ENCODE results near the gene SREK1.

The SREK1 gene

DNA sequence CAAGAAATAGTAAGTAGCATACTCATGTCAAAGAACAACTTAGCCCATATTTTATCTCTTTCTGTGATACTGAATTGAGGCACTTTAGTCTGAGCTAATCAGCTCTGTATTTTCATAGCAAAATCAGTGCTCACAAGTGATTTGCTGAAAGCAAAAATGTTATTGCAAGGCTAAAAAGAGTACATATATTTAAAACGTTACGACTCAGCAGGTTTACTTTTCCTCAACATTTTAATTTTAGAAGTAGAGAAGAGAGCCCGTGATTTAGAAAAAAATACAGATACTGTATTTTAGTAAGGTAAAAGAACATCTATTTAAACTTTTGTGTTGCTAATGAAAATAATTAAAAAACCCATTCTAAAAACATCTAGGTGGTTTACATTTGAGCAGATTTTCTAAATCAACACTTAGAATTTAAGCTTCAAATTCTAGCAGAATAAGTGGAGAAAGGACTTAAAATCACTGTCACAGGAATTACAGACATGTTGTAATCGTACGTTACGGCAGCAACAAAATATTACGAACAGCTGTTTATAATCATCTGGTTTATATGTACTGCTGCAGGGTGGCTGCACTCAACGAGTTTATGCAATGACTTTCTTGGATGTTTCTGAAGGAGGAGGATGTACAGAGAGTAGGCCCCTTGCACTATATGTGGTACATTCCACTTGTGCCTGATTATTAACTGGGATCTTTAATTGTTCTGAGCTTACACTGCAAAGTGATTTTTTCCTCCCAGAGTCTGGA is 20.1 kb downstream of the SREK1 start:
- no peak for DNase-seq

DNA sequence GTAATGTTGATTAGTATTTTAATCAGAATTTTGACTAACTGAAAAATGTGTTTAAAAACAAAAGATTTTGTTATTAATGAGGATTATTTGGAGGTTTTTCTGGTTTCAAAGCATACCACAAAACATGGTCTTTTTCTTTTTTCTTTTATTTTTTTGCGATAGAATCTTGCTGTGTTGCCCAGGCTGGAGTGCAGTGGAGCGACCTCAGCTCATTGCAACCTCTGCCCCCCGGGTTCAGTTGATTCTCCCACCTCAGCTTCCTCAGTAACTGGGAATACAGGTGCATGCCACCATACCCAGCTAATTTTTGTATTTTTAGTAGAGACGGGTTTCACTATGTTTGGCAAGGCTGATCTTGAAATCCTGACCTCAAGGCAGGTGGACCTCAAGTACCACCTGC is 24.1 kb downstream of the SREK1 start:
- DNase-seq, result no peak

DNA sequence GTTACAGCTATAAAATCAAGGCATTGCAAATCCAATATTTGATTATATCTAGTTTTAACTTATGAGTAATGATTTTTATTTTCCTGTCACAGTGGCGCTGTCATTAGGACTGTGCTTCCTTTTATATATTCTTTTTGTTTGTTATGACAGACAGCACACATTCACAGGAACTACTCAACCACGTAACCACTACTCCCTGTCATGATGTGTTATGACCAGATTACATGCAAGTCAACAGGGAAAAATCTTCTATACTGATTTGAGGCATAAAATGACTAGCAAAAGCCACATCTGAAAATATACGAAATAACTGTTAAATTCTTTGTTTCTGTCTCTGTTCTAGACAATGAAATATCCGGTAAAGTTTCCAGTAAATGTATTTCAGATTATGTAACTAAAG is 25.4 kb downstream of the SREK1 start:
- no peak for DNase-seq

DNA sequence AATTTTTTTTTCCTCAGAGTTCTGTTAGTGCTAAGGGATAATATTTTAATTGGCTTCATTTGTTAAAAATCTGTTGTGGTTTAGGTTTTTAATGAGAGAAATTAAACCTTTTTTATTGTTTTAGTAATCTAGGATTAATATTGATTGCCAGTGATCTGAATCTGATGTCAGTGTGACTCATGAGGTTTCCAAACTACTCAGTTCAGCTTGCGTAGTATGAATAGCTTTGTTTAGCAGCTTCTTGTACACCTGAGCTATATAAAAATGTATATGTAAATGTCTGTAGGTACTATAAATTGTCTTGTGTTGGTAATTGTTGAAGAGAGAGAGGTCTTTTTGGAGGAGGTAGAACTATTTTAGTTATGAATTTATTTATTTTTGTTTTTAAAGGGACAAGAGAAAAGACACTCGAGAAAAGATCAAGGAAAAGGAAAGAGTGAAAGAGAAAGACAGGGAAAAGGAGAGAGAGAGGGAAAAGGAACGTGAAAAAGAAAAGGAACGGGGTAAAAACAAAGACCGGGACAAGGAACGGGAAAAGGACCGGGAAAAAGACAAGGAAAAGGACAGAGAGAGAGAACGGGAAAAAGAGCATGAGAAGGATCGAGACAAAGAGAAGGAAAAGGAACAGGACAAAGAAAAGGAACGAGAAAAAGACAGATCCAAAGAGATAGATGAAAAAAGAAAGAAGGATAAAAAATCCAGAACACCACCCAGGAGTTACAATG is 26.3 kb downstream of the SREK1 start:
- DNase-seq, result no peak

DNA sequence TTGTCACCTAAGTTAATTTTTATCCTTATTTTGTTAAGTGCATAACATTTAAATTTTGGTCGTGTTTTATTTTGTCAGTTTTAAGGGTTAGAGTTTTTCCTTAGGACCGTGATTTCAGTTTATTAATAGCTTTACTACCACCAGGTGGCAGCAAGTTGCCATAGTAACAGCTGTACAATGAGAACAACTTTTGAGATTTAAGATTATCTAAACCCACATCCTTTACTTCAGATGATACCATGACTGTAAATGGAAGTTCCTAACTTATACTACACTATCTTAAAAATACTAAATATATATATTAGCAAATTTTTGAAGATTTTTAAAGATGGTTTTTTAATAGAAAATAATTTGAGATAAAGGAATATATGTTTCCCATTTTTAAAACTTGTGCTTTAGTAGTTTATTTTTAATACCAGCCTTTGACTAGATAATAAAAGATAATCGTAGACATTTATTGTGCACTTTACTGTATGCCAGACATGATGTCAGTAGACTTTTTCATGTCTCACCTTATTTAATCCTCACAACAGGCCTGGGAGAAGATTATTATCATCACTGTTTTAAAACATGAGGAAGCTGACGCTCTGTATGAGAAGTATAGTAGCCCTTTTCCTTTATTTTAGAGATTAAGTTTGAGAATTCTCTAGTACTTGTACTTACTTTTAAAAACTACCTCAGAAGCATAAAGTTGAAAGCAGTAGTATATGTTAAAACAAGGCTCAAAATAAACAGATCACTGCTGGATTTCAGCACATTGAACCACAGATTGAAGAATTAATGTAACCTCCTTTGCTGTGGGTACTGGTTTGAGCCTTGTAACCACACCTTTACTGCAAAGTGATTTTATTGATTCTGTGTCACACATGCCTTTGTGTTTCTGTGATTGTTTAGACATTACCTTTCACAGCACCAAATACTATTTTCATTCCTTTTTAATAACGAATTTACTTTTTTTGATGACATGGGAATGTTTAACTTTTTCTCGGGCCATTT is 27.5 kb downstream of the SREK1 start:
- DNase-seq, result peak; percentile 54

DNA sequence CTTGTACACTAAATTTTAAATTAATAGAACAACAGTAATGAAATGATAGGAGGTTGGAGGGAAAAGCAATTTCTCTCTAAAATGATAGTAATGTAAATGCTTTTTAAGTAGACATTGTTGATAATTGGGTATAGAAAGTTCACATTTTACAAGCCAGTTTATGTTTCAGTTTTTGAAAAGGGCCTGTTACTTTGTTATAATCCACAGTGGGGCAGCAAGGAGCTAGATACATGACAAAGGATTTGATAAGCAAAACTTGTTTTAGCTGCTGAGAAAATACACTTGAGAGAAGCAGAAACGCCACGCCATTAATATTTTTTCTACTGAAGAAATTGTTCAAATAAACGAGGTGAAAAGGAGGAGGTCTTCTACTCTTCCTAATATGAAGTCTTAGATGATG is 30.2 kb downstream of the SREK1 start:
- DNase-seq, result no peak

DNA sequence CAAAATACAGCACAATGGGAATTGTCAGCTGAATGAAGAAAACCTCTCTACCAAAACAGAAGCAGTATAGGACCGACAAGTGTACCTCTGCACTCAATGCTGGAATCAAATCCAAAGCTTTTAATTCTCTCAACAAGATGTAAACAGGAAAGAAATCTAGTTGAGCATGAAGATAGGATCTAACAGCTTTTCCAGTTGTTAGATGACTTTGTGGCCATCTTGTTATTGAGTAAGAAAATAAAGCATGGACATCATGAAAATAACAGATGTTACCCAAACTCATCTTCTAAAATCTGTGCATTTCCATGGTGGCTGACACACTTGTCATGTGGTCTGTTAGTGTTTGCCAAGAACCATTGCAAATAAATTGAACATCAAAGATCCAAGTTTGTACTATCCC is 34.7 kb downstream of the SREK1 start:
- DNase-seq, result no peak

DNA sequence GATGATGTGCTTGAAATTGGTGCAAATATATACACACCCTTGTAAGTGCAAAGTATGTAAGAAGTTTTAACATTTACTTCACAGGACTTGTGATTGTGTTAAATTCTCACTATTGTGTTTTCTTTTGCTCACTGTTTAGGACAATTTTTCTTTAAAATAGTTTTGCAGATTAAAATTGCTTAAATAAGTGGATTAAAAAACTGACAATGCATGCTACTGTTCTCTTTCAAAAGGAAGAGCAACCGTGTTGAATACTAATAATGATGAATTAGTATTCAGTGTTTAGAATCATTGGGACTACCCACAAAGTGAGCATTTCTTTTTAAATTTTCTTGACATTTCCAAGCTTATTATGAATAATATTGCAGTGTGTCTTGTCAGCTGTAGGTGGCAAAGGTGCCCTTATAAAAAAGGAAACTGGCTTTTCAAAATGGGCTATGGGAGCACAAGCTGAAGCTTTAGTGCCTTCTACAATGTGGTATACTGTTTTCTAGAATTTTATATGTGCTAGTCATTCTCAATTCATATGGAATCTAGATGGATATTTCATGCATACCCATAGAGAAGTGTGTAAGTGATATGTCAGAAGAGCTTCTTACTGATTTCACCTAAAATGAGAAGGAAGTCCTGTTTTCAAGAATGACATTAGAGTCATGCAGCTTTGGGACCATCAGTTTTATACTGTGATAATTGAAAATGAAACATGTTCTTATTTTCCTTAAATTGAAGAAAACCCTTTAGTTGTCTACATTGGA is 35.4 kb downstream of the SREK1 start:
- no peak for DNase-seq

DNA sequence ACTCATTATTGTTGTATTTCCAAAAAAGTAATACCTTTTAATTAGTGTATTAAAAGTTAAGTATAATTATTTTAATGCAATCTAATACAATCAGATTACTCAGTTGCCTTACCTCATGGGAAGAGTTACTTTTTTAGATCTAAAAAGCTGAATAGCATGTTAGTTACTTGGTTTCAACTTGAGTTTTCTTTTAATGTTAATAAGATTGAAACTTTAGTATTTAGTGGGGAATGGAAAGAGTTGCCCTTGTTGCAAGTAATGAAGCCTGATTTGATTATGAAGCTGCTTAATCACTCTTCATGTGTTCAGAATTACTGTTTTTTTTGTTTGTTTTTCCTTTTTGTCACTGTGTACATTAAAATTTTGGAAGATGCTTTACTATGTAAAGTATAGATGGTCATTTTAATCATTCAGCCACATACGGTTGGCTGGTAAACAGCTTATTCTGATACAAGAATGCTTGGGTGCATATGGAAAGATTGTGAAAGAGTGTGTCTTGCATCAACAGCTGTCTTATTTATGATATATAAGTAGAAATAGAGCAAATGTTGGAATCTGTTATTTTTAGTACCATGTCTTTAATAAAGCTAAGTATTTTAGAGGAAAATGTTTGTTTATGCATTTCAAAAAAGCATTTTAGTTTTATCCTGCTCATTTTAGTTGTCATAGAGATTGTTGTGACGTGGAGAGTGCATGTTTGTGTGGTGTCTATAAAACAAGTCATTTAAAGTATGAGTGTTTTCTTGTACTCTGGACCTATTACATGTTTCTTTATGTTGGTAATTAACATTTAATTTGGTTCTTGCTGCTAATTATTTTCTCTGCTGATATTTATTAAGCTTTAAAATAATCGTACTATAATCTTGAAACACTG is 36.4 kb downstream of the SREK1 start:
- DNase-seq, result no peak

DNA sequence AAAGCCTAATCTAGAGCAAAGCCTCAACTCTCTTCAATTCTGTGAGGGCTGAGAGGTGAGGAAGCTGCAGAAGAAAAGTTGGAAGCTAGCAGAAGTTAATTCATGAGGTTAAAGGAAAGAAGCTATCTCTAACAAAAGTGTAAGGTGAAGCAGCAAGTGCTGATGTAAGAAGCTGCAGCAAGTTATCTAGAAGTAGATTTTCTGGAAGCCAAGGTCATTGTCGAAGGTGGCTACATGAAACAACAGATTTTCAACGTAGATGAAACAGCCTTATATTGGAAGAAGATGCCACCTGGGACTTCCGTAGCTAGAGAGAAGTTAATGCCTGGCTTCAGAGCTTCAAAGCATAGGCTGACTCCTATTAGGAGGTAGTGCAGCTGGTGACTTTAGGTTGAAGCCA is 42.0 kb downstream of the SREK1 start:
- no peak for DNase-seq

DNA sequence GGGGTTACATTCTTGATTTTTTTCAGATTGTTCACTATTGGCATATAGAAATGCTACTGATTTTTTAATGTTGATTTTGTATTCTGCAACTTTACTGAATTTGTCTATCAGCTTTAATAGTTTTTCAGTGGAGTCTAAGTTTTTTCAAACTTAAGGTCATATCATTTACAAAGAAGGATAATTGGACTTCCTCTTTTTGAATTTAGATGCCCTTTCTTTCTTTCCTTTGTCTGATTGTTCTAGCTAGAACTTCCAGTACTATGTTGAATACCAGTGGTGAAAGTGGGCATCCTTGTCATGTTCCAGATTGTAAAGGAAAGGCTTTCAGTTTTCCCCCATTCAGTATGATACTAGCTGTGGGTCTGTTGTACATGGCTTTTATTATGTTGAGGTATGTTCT is 49.3 kb downstream of the SREK1 start:
- no peak for DNase-seq

DNA sequence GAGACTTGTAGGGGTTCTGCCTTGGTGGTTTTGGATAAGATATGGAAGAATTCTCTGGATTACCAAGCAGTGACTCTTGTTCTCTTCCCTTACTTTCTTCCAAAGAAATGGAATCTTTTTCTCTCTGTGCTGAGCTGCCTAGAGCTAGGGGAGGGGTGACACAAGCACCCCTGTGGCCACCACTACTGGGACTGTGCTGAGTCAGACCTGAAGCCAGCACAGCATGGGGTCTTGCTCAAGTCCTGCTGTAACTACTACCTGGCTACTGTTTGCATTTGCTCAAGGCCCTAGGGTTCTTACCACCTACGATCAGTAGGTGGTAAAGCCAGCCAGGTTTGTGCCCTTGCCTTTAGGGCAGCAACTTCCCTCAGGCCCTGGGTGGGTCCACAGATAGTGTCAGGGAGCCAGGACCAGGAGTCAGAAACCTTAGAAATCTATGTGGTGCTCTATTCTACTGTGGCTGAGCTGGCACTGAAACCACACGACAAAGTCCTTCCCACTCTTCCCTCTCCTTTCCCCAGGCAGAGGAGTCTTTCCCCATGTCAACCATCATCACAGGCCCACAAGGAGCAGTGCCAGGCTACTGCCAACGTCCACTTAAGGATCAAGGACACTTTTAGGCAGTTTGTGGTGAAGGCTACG is 53.8 kb downstream of the SREK1 start:
- DNase-seq, result no peak

DNA sequence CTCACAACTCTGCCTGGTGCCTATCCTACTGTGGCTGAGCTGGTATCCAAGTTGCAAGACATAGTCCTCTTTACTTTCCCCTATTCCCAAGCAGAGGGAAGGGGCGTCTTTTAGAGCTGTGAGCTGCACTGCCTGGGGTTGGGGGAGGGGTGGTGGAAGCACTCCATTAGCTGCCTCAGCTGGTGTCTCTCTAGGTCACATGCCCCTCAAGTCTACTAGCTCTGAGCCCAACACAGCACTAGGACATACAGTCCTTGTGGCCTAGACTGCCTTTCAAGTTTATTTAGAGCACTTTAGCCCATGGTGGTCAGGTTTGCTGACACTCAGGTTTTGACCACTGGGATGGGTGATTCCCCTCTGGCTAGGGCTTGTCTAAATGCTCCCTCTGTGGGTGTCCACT is 54.7 kb downstream of the SREK1 start:
- no peak for DNase-seq

DNA sequence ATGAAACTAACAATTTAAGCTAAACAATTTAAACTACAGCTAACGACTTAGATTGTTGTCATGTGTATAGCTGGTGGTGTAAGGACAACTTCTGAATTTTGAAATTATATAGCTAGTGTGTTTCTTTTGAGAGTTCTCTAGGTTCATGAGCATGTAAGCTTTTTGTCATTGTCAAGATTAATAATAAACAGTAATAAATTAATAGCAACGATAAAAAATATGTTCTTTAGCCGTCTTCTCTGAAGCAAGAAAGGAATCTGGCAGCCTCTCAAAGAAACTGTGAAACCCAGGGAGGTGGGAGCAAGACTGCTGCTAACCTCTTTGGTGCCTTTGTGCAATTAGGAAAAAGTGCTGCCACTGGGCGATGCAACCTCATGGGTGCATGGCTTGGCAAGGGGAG is 59.4 kb downstream of the SREK1 start:
- no peak for DNase-seq

DNA sequence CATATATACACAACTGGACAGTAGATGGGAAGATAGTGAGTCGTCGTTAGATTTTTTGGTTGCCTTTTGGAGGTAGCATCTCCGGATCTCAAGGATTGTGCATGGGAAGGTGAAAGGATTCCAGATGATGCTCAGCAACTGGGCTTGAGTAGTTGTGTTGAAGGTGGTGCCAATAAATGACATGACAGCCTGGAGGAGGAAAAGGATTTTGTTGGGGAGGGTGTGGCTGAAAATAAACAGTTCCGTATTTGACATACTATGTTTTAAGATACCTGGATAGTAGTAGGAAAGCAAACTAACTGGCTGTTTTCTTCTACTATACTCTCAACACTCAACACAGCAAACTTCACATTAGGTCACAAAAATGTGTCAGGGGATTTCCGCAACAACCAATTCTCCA is 62.4 kb downstream of the SREK1 start:
- DNase-seq, result no peak

DNA sequence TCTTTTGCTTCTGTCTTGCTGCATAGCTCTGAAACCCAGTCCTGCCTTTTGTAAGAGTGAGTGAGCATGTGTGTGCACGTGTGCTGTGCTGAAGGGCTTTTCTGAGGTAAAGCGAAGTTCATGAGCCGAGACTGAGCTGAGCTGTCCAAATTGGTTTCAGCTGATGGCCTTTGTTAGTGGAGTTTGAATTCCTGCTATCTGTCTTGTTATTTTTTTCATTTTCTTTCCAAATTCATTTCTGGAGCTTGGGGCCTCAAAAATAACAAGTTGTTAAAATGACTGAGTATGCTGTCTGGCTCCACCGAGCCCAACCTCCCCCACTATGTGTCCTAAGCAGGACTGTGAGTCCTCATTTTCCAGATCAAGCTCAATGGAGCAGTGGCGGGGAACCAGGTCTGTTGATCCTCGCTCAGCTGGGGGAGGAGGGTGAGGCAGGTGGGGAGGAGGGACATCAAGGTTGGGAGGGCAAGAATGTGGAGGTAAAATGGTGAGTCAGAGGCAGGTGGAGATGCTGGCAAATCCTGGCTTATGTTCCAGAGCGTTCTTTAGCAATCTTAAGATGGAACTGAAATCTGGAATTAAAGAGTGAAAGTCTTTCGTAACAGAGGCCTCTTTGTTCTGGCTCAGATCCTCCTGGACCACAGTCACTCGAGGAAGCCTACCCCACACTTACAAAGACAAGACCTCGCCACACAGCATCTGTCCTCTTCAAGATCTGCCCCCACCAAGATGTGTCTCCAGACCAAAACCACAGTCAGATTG is 63.9 kb downstream of the SREK1 start:
- no peak for DNase-seq

DNA sequence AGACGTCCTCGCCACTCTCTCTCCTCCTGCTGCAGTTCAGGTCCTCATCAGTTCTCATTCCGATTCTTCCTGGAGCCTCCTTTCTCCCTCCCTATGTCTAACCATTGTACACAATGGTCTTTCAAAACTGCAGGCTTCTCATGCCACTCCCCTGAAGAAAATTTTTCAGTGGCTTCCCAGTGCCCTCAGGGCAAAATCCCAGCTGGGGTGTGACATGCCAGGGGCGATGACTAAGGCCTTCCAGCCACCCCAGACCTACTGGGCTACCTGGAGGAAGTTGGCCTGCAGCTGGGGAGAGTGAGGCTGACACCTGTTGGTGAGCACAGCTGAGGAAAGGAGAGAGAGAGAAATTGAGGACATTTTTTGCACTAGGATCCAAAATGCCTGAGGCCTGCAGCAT is 65.2 kb downstream of the SREK1 start:
- no peak for DNase-seq

DNA sequence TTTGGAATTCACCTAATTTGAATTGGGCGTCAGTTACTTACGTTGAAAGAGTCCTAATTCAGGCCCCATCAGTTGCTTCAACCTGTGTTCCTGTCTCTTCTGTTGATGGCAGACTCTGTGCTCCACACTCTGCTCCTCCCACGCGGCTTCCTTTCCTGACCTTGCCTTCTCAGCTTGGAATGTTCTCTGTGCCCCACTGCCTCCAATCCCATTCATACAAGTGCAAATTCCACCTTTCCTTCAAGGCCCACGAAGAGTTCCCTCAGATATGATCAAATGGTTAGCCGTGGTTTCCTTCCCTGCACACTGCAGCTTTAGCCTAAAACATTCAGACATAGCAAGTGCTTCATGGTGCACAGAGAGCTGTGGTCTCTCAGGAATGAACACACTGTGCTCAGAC is 65.7 kb downstream of the SREK1 start:
- no peak for DNase-seq

DNA sequence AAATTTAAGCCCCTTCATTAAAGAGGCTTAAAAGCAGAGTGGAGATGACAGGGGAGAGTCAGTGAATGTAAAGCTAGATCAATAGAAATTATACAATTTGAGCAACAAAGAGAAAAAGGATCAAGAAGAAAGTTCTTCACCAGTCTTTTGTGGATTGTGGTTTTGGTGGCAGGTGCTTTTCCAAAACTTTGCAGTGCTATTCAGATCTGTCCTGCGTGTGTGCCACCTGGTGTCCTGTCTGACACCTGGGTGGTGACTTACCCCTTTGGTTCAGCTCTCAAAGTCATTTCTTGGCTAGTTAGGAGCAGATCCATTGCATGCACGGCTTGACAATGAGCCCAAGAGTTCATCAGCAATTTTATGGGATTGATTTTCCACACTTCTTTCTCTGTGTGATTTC is 69.4 kb downstream of the SREK1 start:
- no peak for DNase-seq

DNA sequence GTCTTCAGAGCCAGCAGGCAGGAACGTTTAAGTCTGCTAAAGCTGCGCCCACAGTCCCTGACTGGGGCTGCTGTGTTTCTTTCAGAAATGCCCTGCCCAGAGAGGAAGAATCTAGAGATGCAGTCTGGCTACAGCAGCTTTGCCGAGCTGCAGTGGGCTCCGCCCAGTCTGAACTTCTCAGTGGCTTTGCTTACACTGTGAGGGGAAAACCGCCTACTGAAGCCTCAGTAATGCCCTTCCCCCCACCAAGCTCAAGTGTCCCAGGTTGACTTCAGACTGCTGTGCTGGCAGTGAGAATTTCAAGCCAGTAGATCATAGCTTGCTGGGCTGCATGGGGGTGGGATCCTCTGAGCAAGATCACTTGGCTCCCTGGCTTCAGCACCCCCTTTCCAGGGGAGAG is 78.4 kb downstream of the SREK1 start:
- DNase-seq, result no peak
